ENCODE data around the gene TEX35.
A peak's percentile ranks its signal among the peaks of the same experiment; 100 is the strongest.

The TEX35 gene

GRCh38 chr1:178540646-178541045 is 27.7 kb downstream of the TEX35 start:
- Histone ChIP-seq H3K36me3 (replicated peaks; ENCODE audit: insufficient read depth, low read length) (no peaks in the 10 kb centered on the region), H3F3A (ENCODE audit: insufficient read depth, low read length) (no peaks in the 10 kb centered on the region), H3K4me1 (ENCODE audit: low read length) (peaks cover 6% of the 10 kb centered on the region), H4K20me1 (ENCODE audit: insufficient read depth, low read length) (no peaks in the 10 kb centered on the region), H3K4me2 (ENCODE audit: low read depth, low read length) (no peak overlapping the region), H3K27ac (ENCODE audit: low read length) (no peak overlapping the region), H3K27me3 (replicated peaks; ENCODE audit: insufficient read depth, low read length) (no peaks in the 10 kb centered on the region), H3K9me2 (replicated peaks; ENCODE audit: insufficient read depth, low read length) (no peaks in the 10 kb centered on the region), H3K9me3 (replicated peaks; ENCODE audit: insufficient read depth, low read length) (no peaks in the 10 kb centered on the region), H3K4me3 (ENCODE audit: low read length) (no peak overlapping the region), H2AFZ (ENCODE audit: low read length) (no peak overlapping the region), H3K9ac (ENCODE audit: low read length) (no peak overlapping the region), H3K79me2 (ENCODE audit: low read length) (no peaks in the 10 kb centered on the region)
- TF ChIP-seq EZH2 (optimal IDR thresholded peaks at IDR 0.05; ENCODE audit: low read depth, low read length) (no peak), EZH2phosphoT487 (IDR thresholded peaks at IDR 0.05; ENCODE audit: low read length) (no peak), CTCF (IDR thresholded peaks at IDR 0.05; ENCODE audit: low read length) (no peak)
- no peak for DNase-seq

GRCh38 chr1:178541379-178541778 is 28.5 kb downstream of the TEX35 start:
- peak overlapping the region; percentile 88; the same call in 1 of the 2 replicates for H3K4me2 ChIP-seq (ENCODE audit: low read depth, low read length)
- H3F3A ChIP-seq (ENCODE audit: insufficient read depth, low read length) = no peaks in the 10 kb centered on the region
- no peaks in the 10 kb centered on the region for H3K36me3 ChIP-seq (replicated peaks; ENCODE audit: insufficient read depth, low read length)
- DNase-seq = no peak
- TF ChIP-seq EZH2phosphoT487 (IDR thresholded peaks at IDR 0.05; ENCODE audit: low read length) = no peak
- TF ChIP-seq EZH2 (optimal IDR thresholded peaks at IDR 0.05; ENCODE audit: low read depth, low read length) = no peak
- no peak for TF ChIP-seq CTCF (IDR thresholded peaks at IDR 0.05; ENCODE audit: low read length)
- no peaks in the 10 kb centered on the region for H3K9me2 ChIP-seq (replicated peaks; ENCODE audit: insufficient read depth, low read length)
- H3K27me3 ChIP-seq (replicated peaks; ENCODE audit: insufficient read depth, low read length) = no peaks in the 10 kb centered on the region
- H3K27ac ChIP-seq (ENCODE audit: low read length) = no peak overlapping the region
- peaks cover 10% of the 10 kb centered on the region for H3K4me1 ChIP-seq (ENCODE audit: low read length)
- no peak overlapping the region for H3K9ac ChIP-seq (ENCODE audit: low read length)
- no peaks in the 10 kb centered on the region for H3K79me2 ChIP-seq (ENCODE audit: low read length)
- no peak overlapping the region; the same call in 1 of the 2 replicates for H3K4me3 ChIP-seq (ENCODE audit: low read length)
- no peaks in the 10 kb centered on the region for H4K20me1 ChIP-seq (ENCODE audit: insufficient read depth, low read length)
- peak overlapping the region; percentile 99 for H2AFZ ChIP-seq (ENCODE audit: low read length)
- H3K9me3 ChIP-seq (replicated peaks; ENCODE audit: insufficient read depth, low read length) = no peaks in the 10 kb centered on the region

GRCh38 chr1:178541829-178542553 is 29.1 kb downstream of the TEX35 start:
- Histone ChIP-seq H3K27me3 (replicated peaks; ENCODE audit: insufficient read depth, low read length) (no peaks in the 10 kb centered on the region), H3K27ac (ENCODE audit: low read length) (no peak overlapping the region), H3K4me2 (ENCODE audit: low read depth, low read length) (peak overlapping the region; percentile 88), H3K4me1 (ENCODE audit: low read length) (peaks cover 10% of the 10 kb centered on the region), H3K9ac (ENCODE audit: low read length) (peak overlapping the region; percentile 52), H3K79me2 (ENCODE audit: low read length) (no peaks in the 10 kb centered on the region), H4K20me1 (ENCODE audit: insufficient read depth, low read length) (no peaks in the 10 kb centered on the region), H2AFZ (ENCODE audit: low read length) (peak overlapping the region; percentile 99), H3F3A (ENCODE audit: insufficient read depth, low read length) (no peaks in the 10 kb centered on the region), H3K36me3 (replicated peaks; ENCODE audit: insufficient read depth, low read length) (no peaks in the 10 kb centered on the region), H3K9me2 (replicated peaks; ENCODE audit: insufficient read depth, low read length) (no peaks in the 10 kb centered on the region), H3K4me3 (ENCODE audit: low read length) (peak overlapping the region; percentile 85), H3K9me3 (replicated peaks; ENCODE audit: insufficient read depth, low read length) (no peaks in the 10 kb centered on the region)
- DNase-seq = peak; percentile 24
- TF ChIP-seq EZH2 (optimal IDR thresholded peaks at IDR 0.05; ENCODE audit: low read depth, low read length) (no peak), CTCF (IDR thresholded peaks at IDR 0.05; ENCODE audit: low read length) (no peak), EZH2phosphoT487 (IDR thresholded peaks at IDR 0.05; ENCODE audit: low read length) (no peak)
